ENCODE results near the gene ARL6IP6. TPM values are rescaled to one million over a fixed set of nuclear protein-coding genes. Genes with fewer than 3 reads are reported as not detected.
"Not testable (repeated sequence)": the region's sequence is repeated elsewhere in the genome, so short reads cannot be mapped to it uniquely, and the experiment has no call there.

ARL6IP6 gene
- total RNA-seq, 1 donor from 2014 or later, result 32.0 TPM

- H3K4me3 ChIP-seq (ENCODE audit: low read depth, low read length), result no peak overlapping the region
- H3K36me3 ChIP-seq (ENCODE audit: control insufficient read depth, insufficient read depth, low read length), result no peaks in the 10 kb centered on the region
- no peaks in the 10 kb centered on the region for H3K27me3 ChIP-seq (ENCODE audit: control insufficient read depth, insufficient read depth, low read length)
- DNase-seq (ENCODE audit: low read depth), result no peak
- TF ChIP-seq CTCF (IDR thresholded peaks at IDR 0.05; ENCODE audit: insufficient read depth, low read length, poor library complexity, severe bottlenecking), result no peak
Measured at GRCh38 chr2:152729844-152730243, 11.4 kb downstream of the ARL6IP6 start.

- Histone ChIP-seq H3K4me3 (ENCODE audit: low read depth, low read length) (no peak overlapping the region), H3K27me3 (ENCODE audit: control insufficient read depth, insufficient read depth, low read length) (no peaks in the 10 kb centered on the region), H3K36me3 (ENCODE audit: control insufficient read depth, insufficient read depth, low read length) (no peaks in the 10 kb centered on the region)
- no peak for TF ChIP-seq CTCF (IDR thresholded peaks at IDR 0.05; ENCODE audit: insufficient read depth, low read length, poor library complexity, severe bottlenecking)
- no peak for DNase-seq (ENCODE audit: low read depth)
Measured at GRCh38 chr2:152730591-152731333, 12.3 kb downstream of the ARL6IP6 start.

GRCh38 chr2:152737509-152737908, 19.1 kb downstream of the ARL6IP6 start:
- not testable (repeated sequence) for H3K36me3 ChIP-seq (ENCODE audit: control insufficient read depth, insufficient read depth, low read length); H3K4me3 ChIP-seq (ENCODE audit: low read depth, low read length); H3K27me3 ChIP-seq (ENCODE audit: control insufficient read depth, insufficient read depth, low read length); DNase-seq (ENCODE audit: low read depth)

- Histone ChIP-seq H3K36me3 (ENCODE audit: control insufficient read depth, insufficient read depth, low read length) (no peaks in the 10 kb centered on the region), H3K4me3 (ENCODE audit: low read depth, low read length) (no peak overlapping the region), H3K27me3 (ENCODE audit: control insufficient read depth, insufficient read depth, low read length) (no peaks in the 10 kb centered on the region)
- no peak for TF ChIP-seq CTCF (IDR thresholded peaks at IDR 0.05; ENCODE audit: insufficient read depth, low read length, poor library complexity, severe bottlenecking)
- no peak for DNase-seq (ENCODE audit: low read depth)
Measured at GRCh38 chr2:152738438-152738837, 20.0 kb downstream of the ARL6IP6 start.

- H3K36me3 ChIP-seq (ENCODE audit: control insufficient read depth, insufficient read depth, low read length); H3K4me3 ChIP-seq (ENCODE audit: low read depth, low read length); H3K27me3 ChIP-seq (ENCODE audit: control insufficient read depth, insufficient read depth, low read length); DNase-seq (ENCODE audit: low read depth): not testable (repeated sequence)
Measured at GRCh38 chr2:152739705-152740104, 21.3 kb downstream of the ARL6IP6 start.

GRCh38 chr2:152740743-152741328, 22.4 kb downstream of the ARL6IP6 start:
- peak; percentile 68 for TF ChIP-seq CTCF (IDR thresholded peaks at IDR 0.05; ENCODE audit: insufficient read depth, low read length, poor library complexity, severe bottlenecking)
- Histone ChIP-seq H3K27me3 (ENCODE audit: control insufficient read depth, insufficient read depth, low read length) (no peaks in the 10 kb centered on the region), H3K36me3 (ENCODE audit: control insufficient read depth, insufficient read depth, low read length) (peaks cover 1% of the 10 kb centered on the region), H3K4me3 (ENCODE audit: low read depth, low read length) (no peak overlapping the region)
- no peak for DNase-seq (ENCODE audit: low read depth)

GRCh38 chr2:152743002-152743401, 24.6 kb downstream of the ARL6IP6 start:
- Histone ChIP-seq H3K27me3 (ENCODE audit: control insufficient read depth, insufficient read depth, low read length) (no peaks in the 10 kb centered on the region), H3K4me3 (ENCODE audit: low read depth, low read length) (no peak overlapping the region), H3K36me3 (ENCODE audit: control insufficient read depth, insufficient read depth, low read length) (peaks cover 1% of the 10 kb centered on the region)
- no peak for DNase-seq (ENCODE audit: low read depth)
- TF ChIP-seq CTCF (IDR thresholded peaks at IDR 0.05; ENCODE audit: insufficient read depth, low read length, poor library complexity, severe bottlenecking), result peak; percentile 63

GRCh38 chr2:152747751-152748150, 29.3 kb downstream of the ARL6IP6 start:
- not testable (repeated sequence) for H3K27me3 ChIP-seq (ENCODE audit: control insufficient read depth, insufficient read depth, low read length); DNase-seq (ENCODE audit: low read depth)

More at GRCh38 chr2:152747751-152748150, 29.3 kb downstream of the ARL6IP6 start:
- H3K36me3 ChIP-seq (ENCODE audit: control insufficient read depth, insufficient read depth, low read length); H3K4me3 ChIP-seq (ENCODE audit: low read depth, low read length): not testable (repeated sequence)

Data from kidney epithelial cell (primary cell).